Stimulated activated CD4-positive, alpha-beta T cell treated with anti-CD3 and anti-CD28 coated beads, TNF-alpha, amount 100 ng/mL, for 24 hours (primary cell): ENCODE measurements around the gene RPUSD1.
"Not testable (repeated sequence)": the region's sequence is repeated elsewhere in the genome, so short reads cannot be mapped to it uniquely, and the experiment has no call there.

ENCODE experiments used
- DNase-seq, 3 experiments: peaks; one replicate each; pipeline ENCODE4 v3.0.0-alpha.2; 2020; ENCODE audit warnings: low read depth in 3 of 3

Gene RPUSD1

GRCh38 chr16:787978-788398 lies at the start of gene RPUSD1:
RPUSD1 (minus strand) TSS chr16:788381; CDS start chr16:787737, 644 bp downstream.
- no peak for DNase-seq

GRCh38 chr16:836822-837221 lies 48.6 kb upstream of the RPUSD1 start:
- not testable (repeated sequence) for DNase-seq

DNA sequence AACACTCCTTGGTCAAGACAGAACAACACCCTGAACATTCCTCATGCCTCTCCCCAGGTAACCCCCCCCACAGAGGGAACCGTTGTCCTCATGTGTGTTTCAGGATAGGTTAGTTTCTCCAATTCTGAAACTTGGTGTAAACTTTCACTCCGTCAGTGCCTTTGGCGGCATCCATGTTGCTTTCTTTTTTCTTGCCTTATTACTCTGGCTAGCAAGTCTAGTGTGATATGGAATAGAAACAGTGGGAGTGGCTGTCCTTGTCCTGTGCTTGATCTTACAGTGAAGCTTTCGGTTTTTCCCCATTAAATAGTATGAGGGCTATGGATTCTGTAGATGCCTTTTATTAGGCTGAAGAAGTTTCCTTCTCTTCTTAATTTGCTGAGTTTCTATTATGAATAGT lies 48.0 kb upstream of the RPUSD1 start:
- no peak for DNase-seq

DNA sequence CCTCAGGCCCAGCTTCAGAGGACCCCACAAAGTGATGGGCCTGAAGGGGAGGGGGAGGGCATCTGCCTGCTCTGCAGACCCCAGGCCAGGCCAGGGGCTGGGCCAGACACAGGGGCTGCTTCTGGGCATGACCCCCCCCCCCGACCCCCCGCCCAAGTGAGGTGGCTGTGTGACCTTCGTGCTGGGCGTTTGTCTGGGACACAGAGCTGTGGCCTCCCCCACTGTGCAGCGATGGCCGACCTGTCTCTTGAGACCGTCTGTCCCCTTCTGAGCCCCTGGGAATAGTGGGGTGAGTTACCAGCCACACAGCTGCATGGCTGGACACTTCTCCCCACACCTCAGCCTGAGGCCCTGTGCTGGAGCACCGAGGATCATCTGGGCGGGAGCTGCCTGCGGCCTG lies 47.2 kb upstream of the RPUSD1 start:
- no peak for DNase-seq

DNA sequence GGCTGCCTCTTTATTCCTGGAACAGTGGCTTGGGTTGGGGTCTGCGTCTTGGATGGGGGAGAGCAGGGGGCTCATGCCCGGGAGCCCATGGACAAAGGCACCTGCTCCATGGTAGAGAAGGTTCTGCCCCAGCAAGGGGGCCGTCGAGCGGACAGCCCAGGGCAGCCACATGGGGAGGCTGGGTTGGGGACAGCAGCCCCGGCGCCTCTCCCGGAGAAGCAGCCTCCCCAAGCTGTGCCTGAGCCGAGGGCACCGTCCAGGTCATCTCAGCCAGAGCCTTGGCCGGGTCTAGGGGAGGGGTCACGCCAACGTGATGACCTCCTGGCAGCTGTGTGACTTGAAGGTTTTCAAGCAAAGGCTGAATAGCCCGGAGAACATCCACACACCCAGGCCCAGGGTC lies 45.2 kb upstream of the RPUSD1 start:
- no peak for DNase-seq

DNA sequence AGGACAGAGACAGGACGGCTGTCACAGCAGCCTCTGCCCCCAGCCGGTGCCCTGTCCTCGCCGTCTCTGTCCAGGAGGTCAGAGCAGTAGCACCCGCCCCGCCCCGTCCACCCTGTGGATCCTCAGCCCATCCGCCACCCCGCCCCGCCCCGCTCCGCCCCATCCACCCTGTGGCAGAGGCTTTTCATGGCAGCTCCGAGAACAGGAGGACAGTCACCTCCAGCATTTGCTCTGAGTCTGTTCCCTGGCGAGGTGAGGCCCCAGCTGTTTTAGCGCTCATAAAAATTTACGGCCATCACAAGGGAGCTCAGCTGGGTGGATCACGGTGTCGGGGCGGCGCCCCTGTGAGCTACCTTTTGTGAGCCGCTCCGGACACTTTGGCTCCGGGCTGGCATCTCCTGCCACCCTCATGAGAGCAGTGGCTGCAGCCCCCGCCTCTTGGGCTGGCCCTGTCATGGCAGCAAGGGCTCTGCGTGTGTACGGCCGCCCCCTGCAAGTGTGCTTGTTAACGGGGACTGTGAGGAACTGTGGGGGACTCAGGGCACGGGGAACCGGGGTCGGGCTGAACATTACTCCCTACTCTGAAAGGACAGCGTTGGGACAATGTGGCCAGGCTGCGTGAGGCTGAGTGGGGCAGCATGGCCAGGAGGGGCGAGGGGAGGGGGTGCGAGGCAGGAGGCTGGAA lies 44.6 kb upstream of the RPUSD1 start:
- no peak for DNase-seq

DNA sequence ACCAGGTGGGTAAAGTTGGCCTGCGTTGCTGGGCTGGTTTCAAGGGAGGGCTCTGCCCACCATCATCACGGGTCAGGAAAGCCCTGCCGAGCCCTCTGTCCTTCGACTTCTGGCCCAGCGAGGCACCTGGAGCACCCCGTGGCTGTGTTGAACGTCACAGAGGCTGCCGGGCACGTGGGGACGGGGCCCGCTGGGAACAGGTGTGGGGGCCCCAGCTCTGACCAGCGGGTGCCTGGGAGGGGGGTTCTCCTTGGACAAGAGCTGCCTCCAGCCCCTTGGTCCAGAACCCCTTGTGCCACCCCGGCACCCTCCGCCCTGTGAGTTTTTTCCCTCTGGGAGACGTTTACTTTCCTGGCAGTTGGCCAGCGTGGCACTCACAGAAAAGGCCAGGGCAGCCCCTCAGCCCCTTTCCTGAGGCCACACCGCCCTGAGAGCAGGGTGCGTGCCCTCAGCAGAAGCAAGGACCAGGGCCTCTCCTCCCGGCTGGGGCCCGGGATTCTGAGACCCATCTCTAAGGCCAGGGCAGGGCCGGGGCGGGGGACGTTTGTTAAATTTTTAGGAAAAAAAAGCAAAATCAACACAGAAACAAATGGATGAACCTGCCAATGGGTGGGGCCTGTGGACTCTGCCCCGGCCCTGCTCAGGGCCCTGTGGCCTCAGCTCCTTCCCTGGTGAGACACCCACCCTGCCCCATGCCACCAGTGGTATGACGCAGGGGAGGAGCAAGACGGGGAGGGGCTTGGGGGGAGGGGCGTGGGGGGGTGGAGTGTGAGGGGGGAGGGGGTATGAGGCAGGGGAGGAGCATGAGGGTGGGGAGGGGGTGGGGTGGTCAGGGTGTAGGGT lies 43.6 kb upstream of the RPUSD1 start:
- DNase-seq: no peak

GRCh38 chr16:830871-831570 lies 42.8 kb upstream of the RPUSD1 start:
- DNase-seq: no peak

- no peak for DNase-seq
Observed at GRCh38 chr16:830107-830870, 42.1 kb upstream of the RPUSD1 start.

GRCh38 chr16:828891-829290 lies 40.7 kb upstream of the RPUSD1 start:
- DNase-seq: no peak

- DNase-seq: no peak
Observed at GRCh38 chr16:827513-827912, 39.3 kb upstream of the RPUSD1 start.

DNA sequence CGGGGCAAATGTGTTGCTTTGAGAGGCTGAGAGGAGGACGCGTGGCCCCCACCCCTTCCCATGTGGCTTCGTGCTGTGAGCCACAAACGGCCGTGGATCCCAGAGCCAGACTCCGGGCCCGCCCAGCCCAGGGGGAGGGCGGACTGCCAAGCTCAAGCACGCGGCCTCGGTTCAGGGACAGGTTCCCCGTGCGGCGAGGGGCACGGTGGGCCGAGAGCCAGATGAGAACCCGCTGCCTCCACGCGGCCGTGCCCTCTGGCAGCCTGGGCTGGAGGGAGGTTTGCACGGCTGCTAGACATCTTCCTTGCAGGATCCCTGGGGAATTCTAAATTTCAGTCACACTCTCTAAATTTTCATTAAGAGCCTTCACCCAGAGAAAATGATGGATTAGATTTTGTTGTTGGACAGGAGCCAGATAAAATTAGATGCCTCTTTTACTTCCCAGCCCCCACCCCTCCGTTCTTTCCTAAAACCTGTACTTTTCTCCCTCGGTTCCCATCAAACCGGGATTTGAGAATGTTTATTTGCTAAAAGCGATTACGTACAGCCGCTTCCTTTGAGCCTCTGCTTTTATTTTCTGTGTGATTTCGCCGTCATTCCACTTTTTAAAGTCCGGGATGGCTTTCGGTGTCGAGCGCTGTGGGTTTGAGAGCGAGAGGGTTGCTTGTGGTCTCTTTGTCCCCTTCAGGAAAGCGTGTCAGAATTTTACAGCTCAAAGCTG lies 37.3 kb upstream of the RPUSD1 start:
- no peak for DNase-seq

DNA sequence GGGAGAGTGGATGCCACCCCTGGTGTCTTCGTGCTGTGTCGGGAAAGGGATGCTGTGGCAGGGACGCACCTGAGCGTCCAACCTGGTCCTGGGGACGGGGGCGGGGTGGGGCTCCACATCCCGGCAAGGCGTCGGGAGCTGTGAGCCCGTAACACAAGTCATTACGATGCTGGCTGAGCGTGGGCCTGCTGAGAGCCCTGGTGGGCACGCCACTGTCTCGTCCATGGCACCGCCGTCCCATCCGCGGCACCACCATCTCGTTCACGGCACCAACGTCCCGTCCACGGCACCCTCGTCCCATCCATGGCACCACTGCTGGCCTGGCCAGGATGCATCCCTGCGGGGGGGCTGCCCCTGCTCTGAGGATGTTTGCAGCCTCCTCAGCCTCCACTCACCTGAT lies 36.4 kb upstream of the RPUSD1 start:
- DNase-seq: no peak

GRCh38 chr16:824194-824593 lies 36.0 kb upstream of the RPUSD1 start:
- no peak for DNase-seq

DNA sequence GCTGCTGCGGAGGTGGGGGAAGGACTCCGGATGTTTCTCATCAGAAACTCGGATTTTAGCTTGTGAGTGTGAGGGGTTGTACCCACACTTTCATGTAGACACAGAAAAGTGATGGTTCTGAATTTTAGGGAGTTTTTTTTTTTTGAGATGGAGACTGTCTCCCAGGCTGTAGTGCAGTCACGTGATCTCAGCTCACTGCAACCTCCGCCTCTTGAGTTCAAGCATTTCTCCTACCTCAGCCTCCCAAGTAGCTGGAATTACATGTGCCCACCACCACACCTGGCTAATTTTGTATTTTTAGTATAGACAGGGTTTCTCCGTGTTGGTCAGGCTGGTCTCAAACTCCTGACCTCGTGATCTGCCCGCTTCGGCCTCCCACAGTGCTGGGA lies 34.7 kb upstream of the RPUSD1 start:
- DNase-seq: no peak

DNA sequence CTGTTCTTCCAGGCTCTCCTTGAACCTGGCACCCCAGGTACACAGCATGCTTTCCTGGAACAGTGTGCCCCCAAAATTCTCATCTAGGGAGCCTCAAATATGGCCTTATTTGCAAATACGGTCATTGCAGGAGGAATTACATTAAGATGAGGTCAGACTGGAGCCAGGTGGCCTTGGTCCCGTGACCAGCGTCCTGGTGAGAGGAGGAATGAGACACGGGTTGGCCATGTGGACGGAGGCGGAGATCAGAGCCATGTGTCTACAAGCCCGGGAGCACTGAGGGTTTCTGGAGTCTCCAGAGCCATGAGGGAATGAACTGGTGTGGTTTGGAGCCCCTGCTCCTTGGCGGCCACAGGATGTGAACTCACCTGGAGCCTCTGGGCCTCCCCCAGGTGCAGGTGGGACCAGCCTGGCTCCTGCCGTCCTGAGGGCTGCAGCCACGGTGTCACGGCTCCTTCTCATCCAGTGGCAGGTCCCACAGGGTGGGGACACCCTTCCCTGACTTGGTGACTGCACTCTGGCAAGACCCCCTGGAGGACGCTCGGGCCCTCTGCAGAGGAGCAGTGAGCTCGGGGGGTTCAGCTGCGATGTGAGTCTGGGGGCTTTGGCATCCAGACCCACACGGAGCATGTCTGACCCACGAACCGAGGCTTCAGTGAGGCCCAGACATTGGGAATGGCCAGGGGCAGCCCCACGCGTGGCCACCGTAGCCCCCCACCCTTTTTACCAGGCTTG lies 34.2 kb upstream of the RPUSD1 start:
- DNase-seq: no peak

- no peak for DNase-seq
Observed at GRCh38 chr16:821751-822150, 33.6 kb upstream of the RPUSD1 start.

GRCh38 chr16:820748-821147 lies 32.6 kb upstream of the RPUSD1 start:
- DNase-seq: no peak

DNA sequence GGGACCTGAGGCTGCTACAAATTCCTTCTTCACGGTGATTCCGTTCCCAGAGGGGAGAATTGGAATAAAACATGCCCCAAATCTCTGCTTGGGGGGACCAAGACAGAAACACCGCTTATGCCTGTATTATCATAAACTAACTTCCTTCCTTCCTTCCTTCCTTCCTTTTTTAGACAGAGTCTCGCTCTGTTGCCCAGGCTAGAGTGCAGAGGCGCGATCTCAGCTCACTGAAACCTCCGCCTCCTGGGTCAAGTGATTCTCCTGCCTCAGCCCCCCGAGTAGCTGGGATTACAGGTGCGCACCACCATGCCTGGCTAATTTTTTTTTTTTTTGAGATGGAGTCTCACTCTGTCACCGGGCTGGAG lies 31.8 kb upstream of the RPUSD1 start:
- not testable (repeated sequence) for DNase-seq

GRCh38 chr16:819336-820043 lies 31.3 kb upstream of the RPUSD1 start:
- no peak for DNase-seq
